ENCODE data around the gene MRPL40.

Gene MRPL40

GRCh38 chr22:19480789-19481188 is 48.4 kb downstream of the MRPL40 start:
- DNase-seq, result no peak

GRCh38 chr22:19482297-19482696 is 50.0 kb downstream of the MRPL40 start:
- no peak for DNase-seq

GRCh38 chr22:19483481-19484244 is 51.3 kb downstream of the MRPL40 start:
- DNase-seq, result no peak

All from hypothalamus (tissue), 51 donors.